ENCODE results near the gene ZXDC. TPM values are rescaled to one million over a fixed set of nuclear protein-coding genes. Genes with fewer than 3 reads are reported as not detected.

ZXDC gene
- total RNA-seq, 4 donors from 2014 or later = 40.5 to 97.5 (median 61.2) TPM

DNA sequence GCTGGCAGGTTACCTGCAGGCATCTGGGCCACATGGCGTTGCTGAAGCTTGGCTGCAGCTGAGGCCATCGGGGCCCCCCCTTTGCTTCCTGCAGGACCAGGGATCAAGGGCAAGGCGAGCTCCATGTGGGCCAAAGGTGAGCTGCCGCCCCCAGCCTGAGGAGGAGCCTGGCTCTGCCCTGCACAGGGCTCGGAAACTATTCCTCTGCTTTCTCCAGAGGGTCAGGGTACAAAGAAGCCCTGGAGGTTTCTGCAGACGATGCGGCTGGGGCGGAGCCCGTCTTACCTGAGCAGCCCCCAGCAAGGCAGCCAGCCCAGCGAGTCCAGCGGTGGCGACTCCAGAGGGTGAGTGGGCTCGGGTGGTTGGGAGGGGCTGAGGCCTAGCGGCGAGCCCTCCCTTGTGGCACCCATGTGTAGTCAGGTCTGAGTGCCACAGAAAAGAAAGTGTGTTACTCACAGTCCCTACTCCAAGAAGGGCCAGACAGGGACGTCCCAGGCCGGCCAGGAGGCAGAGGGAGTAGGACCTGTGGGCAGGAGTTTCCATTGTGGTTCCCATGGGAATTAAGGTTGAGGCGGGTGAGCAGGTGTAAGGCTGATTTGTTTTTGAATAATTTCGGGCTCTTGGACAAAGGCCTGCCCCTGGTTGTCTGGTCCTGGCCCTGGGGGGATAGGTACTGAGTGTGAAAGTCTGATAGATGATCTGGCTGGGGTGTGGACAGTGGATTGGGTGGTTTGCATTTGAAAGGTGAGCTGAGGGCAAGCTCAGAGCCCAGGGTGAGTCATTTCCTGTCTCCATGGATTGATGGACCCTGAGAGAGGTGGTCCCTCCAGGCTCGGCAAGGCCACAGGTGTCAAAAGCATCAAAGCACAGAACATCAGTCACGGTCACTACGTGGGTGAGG, 55.6 kb downstream of the ZXDC start:
- H3K4me1 ChIP-seq = no peaks in the 10 kb centered on the region
- peaks cover 42% of the 10 kb centered on the region for H3K27me3 ChIP-seq
- H3K27ac ChIP-seq = no peak overlapping the region
- H3K9me3 ChIP-seq = no peaks in the 10 kb centered on the region
- whole genome bisulfite sequencing = 73% methylated on average over 20 of the region's 22 CpGs
- TF ChIP-seq EP300 (IDR thresholded peaks at IDR 0.05) (no peak), POLR2AphosphoS5 (IDR thresholded peaks at IDR 0.05) (no peak), POLR2A (IDR thresholded peaks at IDR 0.05) (no peak)
- TF ChIP-seq, protein P1, sequence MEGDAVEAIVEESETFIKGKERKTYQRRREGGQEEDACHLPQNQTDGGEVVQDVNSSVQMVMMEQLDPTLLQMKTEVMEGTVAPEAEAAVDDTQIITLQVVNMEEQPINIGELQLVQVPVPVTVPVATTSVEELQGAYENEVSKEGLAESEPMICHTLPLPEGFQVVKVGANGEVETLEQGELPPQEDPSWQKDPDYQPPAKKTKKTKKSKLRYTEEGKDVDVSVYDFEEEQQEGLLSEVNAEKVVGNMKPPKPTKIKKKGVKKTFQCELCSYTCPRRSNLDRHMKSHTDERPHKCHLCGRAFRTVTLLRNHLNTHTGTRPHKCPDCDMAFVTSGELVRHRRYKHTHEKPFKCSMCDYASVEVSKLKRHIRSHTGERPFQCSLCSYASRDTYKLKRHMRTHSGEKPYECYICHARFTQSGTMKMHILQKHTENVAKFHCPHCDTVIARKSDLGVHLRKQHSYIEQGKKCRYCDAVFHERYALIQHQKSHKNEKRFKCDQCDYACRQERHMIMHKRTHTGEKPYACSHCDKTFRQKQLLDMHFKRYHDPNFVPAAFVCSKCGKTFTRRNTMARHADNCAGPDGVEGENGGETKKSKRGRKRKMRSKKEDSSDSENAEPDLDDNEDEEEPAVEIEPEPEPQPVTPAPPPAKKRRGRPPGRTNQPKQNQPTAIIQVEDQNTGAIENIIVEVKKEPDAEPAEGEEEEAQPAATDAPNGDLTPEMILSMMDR (IDR thresholded peaks at IDR 0.05) = no peak
- DNase-seq (ENCODE audit: low spot score in 2 of 2) = no peak
- no peak overlapping the region for H3K4me3 ChIP-seq
- H3K36me3 ChIP-seq = no peaks in the 10 kb centered on the region

DNA sequence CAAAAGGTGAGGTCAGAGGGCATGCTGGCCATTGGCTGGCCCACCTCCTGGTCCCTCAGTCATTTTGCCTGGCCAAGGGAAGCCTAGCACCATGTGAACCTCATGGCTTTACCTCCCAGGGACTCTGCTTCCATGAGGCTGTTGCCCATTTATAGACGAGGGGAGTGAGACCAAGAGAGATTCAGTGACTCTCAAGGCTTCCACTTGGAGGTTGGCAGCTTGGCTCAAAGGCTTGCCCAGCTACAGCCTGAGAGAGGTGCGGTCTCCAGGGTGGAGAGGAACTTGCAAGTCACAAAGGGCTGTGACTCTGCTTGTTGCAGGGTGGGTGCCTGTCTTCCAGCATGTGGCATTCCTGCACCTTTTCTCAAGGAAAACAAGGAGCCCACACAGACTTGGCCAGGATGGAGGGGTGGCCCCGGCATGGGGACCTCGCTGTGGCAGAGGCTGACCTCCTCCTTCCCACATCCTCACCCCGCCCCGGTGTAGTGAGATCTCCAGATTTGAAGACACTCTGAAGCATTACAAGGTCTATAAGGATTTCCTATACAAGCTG, 56.5 kb downstream of the ZXDC start:
- DNase-seq (ENCODE audit: low spot score in 2 of 2) = no peak
- no peaks in the 10 kb centered on the region for H3K4me1 ChIP-seq
- TF ChIP-seq POLR2AphosphoS5 (IDR thresholded peaks at IDR 0.05) (no peak), POLR2A (IDR thresholded peaks at IDR 0.05) (no peak), EP300 (IDR thresholded peaks at IDR 0.05) (no peak)
- TF ChIP-seq, protein P1 (IDR thresholded peaks at IDR 0.05) = no peak
- peaks cover 51% of the 10 kb centered on the region for H3K27me3 ChIP-seq
- WGBS = 64% methylated on average over 4 of the region's 6 CpGs
- H3K4me3 ChIP-seq = no peak overlapping the region
- H3K36me3 ChIP-seq = no peaks in the 10 kb centered on the region
- H3K9me3 ChIP-seq = no peaks in the 10 kb centered on the region
- H3K27ac ChIP-seq = no peak overlapping the region

DNA sequence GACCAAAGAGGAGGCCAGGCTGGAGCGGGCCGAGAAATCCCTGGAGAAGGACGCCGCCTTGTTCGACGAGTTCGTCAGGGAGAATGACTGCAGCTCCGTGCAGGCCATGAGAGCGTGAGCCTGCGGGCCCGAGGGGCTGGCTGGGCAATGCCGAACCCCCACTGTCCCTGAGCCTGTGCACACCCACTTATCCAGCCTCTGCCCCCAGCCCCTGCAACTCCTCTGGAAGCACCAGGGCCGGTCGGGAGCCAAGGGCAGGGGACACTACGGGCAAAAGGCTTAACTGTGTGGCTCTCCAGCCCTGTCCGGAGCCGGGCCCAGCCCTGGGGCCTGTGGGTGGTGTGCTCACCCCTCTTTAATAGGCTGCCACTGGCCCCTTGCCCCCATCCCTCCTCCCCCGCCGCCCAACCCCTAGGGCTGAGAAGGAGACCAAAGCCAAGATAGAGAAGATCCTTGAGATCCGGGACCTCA, 57.0 kb downstream of the ZXDC start:
- no peak overlapping the region for H3K27ac ChIP-seq
- H3K27me3 ChIP-seq = peaks cover 51% of the 10 kb centered on the region
- no peaks in the 10 kb centered on the region for H3K36me3 ChIP-seq
- no peaks in the 10 kb centered on the region for H3K9me3 ChIP-seq
- H3K4me3 ChIP-seq = no peak overlapping the region
- WGBS = 64% methylated on average over 19 of the region's 20 CpGs
- no peak for DNase-seq (ENCODE audit: low spot score in 2 of 2)
- H3K4me1 ChIP-seq = no peaks in the 10 kb centered on the region
- TF ChIP-seq, protein P1 (IDR thresholded peaks at IDR 0.05) = no peak
- no peak for TF ChIP-seq POLR2A (IDR thresholded peaks at IDR 0.05)
- no peak for TF ChIP-seq EP300 (IDR thresholded peaks at IDR 0.05)
- no peak for TF ChIP-seq POLR2AphosphoS5 (IDR thresholded peaks at IDR 0.05)

DNA sequence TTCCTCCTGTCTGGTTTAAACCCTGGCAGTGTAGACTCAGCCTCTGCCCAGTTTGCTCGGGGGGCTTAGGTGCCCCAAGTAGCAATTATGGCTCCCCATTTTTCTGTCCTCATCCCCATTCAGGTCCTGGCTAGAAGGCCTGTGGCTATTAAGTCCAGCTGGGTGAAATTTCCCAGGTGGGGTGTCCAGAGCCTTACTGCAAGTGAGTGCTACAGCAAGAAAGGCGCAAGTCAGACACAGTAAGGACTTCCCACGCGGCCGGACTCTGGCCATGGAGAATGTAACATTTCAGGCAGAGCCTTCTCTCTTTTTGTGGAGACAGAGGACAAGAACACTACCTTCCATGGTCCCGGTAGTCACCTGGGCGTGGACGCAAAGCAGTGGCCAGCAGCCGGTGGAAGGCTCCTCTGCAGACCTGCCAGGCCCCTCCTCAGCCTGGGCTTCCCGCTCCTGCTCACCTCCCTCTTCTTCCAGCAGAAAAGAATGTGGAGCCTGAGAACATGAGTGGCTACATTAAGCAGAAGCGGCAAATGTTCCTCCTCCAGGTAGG, 57.6 kb downstream of the ZXDC start:
- Histone ChIP-seq H3K36me3 (no peaks in the 10 kb centered on the region), H3K4me1 (no peaks in the 10 kb centered on the region), H3K4me3 (no peak overlapping the region), H3K27me3 (peaks cover 56% of the 10 kb centered on the region), H3K9me3 (no peaks in the 10 kb centered on the region), H3K27ac (no peak overlapping the region)
- WGBS = 88% methylated on average over 9 of the region's 11 CpGs
- no peak for DNase-seq (ENCODE audit: low spot score in 2 of 2)
- TF ChIP-seq POLR2AphosphoS5 (IDR thresholded peaks at IDR 0.05) (no peak), EP300 (IDR thresholded peaks at IDR 0.05) (no peak), POLR2A (IDR thresholded peaks at IDR 0.05) (no peak)
- TF ChIP-seq, protein P1 (IDR thresholded peaks at IDR 0.05) = no peak

DNA sequence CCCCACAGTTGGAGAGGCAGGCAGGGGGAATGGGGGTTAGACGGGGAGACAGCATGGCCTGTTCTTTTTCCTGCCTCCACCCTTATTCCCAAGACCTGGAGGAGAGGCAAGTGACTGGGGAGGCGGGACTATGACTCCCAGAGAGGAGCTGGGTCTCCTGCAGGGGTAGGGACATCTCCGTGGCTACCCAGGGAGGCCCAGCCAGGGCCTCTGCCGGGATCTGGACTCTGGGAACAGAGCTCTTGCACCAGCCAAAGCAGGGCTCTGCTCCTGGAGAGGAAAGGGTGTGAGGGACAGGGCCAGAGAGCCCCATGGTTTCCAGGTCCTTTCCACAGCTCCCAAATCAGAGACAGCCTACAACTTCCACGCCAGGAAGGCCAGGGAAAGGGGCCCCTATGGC, 58.2 kb downstream of the ZXDC start:
- no peak for DNase-seq (ENCODE audit: low spot score in 2 of 2)
- Histone ChIP-seq H3K36me3 (no peaks in the 10 kb centered on the region), H3K27me3 (peaks cover 58% of the 10 kb centered on the region), H3K27ac (no peak overlapping the region), H3K4me3 (no peak overlapping the region), H3K4me1 (no peaks in the 10 kb centered on the region), H3K9me3 (no peaks in the 10 kb centered on the region)
- 47% methylated on average over 5 of the region's 5 CpGs for WGBS
- TF ChIP-seq, protein P1 (IDR thresholded peaks at IDR 0.05) = no peak
- TF ChIP-seq POLR2A (IDR thresholded peaks at IDR 0.05) = no peak
- no peak for TF ChIP-seq EP300 (IDR thresholded peaks at IDR 0.05)
- no peak for TF ChIP-seq POLR2AphosphoS5 (IDR thresholded peaks at IDR 0.05)

Data from suprapubic skin (tissue), 4 donors.